ENCODE data around the gene UQCC2.

UQCC2 gene

DNA sequence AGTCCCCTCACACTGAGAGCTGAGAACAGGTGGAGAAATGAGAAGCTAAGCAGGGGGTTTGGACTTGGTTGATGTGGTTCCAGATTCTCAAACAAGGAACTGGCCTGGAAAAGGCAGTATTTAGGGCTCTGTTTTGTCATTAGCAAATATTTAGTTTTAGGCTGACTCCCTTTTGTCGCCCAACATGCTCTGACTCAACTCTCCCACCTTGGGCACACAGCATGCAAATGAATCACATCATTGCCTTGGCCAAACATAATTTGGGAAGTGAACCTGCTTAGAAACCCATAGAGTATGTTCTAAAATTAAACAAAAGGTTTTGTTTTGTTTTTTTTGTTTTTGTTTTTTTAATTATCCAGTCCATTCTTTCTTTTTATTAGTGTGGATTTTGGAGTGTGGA, 9.5 kb upstream of the UQCC2 start:
- peak overlapping the region; percentile 55 for H3K27ac ChIP-seq
- TF ChIP-seq, protein P1, sequence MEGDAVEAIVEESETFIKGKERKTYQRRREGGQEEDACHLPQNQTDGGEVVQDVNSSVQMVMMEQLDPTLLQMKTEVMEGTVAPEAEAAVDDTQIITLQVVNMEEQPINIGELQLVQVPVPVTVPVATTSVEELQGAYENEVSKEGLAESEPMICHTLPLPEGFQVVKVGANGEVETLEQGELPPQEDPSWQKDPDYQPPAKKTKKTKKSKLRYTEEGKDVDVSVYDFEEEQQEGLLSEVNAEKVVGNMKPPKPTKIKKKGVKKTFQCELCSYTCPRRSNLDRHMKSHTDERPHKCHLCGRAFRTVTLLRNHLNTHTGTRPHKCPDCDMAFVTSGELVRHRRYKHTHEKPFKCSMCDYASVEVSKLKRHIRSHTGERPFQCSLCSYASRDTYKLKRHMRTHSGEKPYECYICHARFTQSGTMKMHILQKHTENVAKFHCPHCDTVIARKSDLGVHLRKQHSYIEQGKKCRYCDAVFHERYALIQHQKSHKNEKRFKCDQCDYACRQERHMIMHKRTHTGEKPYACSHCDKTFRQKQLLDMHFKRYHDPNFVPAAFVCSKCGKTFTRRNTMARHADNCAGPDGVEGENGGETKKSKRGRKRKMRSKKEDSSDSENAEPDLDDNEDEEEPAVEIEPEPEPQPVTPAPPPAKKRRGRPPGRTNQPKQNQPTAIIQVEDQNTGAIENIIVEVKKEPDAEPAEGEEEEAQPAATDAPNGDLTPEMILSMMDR (IDR thresholded peaks at IDR 0.05), result no peak
- no peak for TF ChIP-seq ZFX (IDR thresholded peaks at IDR 0.05; ENCODE audit: borderline replicate concordance)

DNA sequence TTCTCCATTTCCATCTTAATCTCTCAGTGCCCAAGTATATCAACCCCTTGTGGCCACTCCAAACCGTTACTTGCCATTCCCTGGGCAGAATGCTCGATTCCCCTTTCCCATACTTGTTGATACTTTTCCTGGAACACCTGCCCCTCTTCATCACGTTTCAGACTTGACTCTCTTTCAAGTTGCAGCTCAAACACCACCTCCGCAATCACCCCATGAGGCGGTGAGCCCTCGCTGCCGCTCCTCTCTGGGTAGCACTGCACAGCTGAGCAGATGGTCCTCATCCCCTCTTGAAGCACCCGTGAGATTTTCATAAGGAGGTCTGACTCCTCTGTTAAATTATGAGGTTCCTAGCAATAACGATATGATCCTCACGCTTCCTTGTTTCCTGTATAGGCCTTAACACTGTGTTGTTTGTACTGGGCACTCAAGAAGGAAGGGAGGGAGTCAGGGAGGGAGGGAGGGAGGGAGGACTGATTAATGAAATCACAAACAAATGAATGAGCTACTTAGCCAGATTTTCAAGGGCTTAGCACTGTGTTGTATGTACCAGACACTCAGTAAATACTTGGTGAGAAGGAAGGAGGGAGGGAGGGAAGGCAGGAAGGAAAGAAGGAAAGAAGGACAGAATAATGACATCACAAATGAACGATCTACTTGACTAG, 8.0 kb upstream of the UQCC2 start:
- TF ChIP-seq, protein P1 (IDR thresholded peaks at IDR 0.05), result no peak; the same call in 1 of the 2 replicates
- no peak for TF ChIP-seq ZFX (IDR thresholded peaks at IDR 0.05; ENCODE audit: borderline replicate concordance)
- H3K27ac ChIP-seq, result peak overlapping the region; percentile 55

DNA sequence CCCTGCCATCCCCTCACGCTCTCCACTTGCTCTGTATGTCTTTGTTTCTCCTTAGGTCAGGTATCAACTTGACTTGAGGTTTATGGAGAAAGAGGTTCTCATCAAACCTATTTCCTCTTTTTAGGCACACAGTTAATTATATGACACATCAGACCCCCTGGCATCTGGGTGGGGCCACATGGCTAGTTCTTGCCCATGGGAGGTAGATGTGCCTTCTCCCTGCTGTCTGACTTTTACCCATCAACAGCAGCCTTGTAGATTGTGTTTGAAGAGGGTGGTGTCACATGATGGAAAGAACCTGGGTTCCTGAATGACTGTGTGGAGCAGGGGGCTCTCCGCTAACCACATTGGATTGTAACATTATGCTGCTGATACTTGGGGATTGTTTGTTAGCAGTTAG, 7.2 kb upstream of the UQCC2 start:
- TF ChIP-seq, protein P1 (IDR thresholded peaks at IDR 0.05), result no peak
- no peak for TF ChIP-seq ZFX (IDR thresholded peaks at IDR 0.05; ENCODE audit: borderline replicate concordance)
- H3K27ac ChIP-seq, result peak overlapping the region; percentile 55; the same call in 1 of the 2 replicates

DNA sequence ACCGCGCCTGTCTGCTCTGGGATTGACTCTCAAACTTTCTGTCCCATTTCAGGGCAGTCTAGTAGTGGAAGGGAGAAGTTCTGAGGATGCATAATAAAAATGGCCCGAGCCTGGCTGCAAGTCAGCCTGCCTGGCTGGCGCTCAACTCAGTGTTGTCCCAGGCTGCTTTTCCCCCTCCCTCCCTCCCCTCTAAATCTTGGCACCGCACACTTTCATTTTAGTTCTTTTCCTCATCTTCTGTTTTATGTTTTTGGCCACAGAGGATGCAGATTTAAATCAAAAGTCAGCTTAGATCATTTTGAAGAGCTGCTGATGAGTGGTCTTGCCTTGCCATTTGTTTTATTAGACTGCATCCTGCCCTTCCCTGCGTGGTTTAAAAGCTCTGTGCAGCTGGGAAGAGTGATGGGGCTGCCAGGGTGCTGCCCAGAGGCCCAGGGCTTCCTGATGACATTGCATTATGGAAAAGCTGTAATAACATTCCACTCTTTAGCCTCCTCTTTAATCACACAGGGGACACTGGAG, 6.5 kb upstream of the UQCC2 start:
- H3K27ac ChIP-seq, result peak overlapping the region; percentile 55
- no peak for TF ChIP-seq ZFX (IDR thresholded peaks at IDR 0.05; ENCODE audit: borderline replicate concordance)
- TF ChIP-seq, protein P1 (IDR thresholded peaks at IDR 0.05), result no peak

DNA sequence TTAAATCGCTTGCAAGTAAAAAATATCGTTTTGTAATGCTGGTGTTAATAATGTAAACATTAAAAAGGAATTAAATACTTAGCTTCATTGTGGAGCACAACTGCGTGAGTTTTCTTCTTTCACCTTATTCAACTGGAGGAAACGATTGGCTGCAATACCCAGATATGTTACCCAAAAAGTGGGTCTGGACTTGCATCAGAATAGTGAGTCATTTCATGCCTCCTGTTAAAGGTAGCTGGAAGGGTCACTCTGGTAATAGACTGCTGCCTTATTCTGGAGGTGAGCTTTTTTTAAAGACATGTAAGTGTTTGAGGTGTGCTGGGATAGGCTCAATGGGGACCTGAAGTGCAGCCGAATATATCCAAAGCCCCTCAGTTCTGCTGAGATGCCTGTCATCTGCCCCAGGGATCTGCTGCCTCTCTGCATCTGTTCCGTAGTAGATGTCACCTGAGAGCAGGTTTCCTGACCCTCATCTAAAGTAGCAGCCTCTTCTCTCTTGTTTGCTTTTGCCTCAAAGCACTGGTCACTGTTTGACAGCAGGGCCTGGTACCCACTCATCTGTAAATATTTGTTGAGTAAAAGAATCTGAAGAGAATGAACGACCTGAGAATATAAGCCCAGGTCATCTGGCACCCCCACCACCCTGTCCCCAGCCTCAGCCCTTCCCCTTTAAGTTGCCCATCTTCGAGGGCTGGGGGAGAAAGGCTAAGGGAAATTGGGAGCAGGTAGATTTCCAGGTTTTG, 5.6 kb upstream of the UQCC2 start:
- peak overlapping the region; percentile 55; the same call in 1 of the 2 replicates for H3K27ac ChIP-seq
- TF ChIP-seq ZFX (IDR thresholded peaks at IDR 0.05; ENCODE audit: borderline replicate concordance), result no peak
- TF ChIP-seq, protein P1 (IDR thresholded peaks at IDR 0.05), result no peak

DNA sequence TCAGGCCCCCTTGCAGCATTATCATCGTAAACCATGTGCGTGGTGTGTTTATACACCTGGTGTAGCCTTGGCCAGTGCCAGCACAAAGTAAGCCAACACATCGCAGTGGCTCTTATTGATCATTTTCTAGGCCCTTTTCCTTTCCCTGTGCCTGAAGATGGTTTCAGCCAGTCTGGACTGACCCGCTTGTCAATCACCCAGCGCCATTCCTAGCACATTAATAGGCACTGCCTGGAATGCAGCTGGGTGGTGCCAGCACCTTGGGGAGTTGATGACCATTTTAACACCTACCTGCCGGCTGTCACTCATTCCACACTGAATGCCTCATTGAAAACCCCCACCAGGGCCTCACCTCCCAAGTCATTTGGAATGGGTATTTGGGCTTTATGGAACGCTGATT, 4.9 kb upstream of the UQCC2 start:
- no peak for TF ChIP-seq ZFX (IDR thresholded peaks at IDR 0.05; ENCODE audit: borderline replicate concordance)
- TF ChIP-seq, protein P1 (IDR thresholded peaks at IDR 0.05), result no peak
- H3K27ac ChIP-seq, result peak overlapping the region; percentile 55; the same call in 1 of the 2 replicates

Measured in 22Rv1 (cell line).